ENCODE results near the gene RPL31.

- TF ChIP-seq CTCF (IDR thresholded peaks at IDR 0.05) (no peak), EZH2phosphoT487 (IDR thresholded peaks at IDR 0.05) (peak; percentile 9), EZH2 (IDR thresholded peaks at IDR 0.05) (no peak)
Measured at GRCh38 chr2:101001691-101002561, at the start of gene RPL31.

All from neural progenitor cell (in vitro differentiated cells).